Trophoblast cell (in vitro differentiated cells and primary cell): Measurements from ENCODE around the gene PLCL1.

Experiments
- DNase-seq, 2 donors: peaks; one replicate each; pipeline ENCODE4 v3.0.0-alpha.2; 2016
- H2AFZ ChIP-seq: 2 replicates; pipeline ENCODE4 v1.6.1; 2013; ENCODE audit warnings: low read length, moderate library complexity, mild to moderate bottlenecking; ENCODE audit not compliant: insufficient read depth, poor library complexity
- H2AK5ac ChIP-seq: 2 replicates; pipeline ENCODE4 v1.6.1; 2013; ENCODE audit warnings: mild to moderate bottlenecking, low read length
- H2BK120ac ChIP-seq: 2 replicates; pipeline ENCODE4 v1.6.1; 2013; ENCODE audit warnings: low read length, mild to moderate bottlenecking, moderate library complexity; ENCODE audit not compliant: insufficient read depth, poor library complexity
- H2BK12ac ChIP-seq: 2 replicates; pipeline ENCODE4 v1.6.1; 2013; ENCODE audit warnings: mild to moderate bottlenecking, low read length, moderate library complexity
- H2BK5ac ChIP-seq: 2 replicates; pipeline ENCODE4 v1.6.1; 2013; ENCODE audit warnings: low read length, low read depth, moderate library complexity, mild to moderate bottlenecking; ENCODE audit not compliant: poor library complexity
- H3K14ac ChIP-seq: 2 replicates; pipeline ENCODE4 v1.6.1; 2013; ENCODE audit warnings: mild to moderate bottlenecking, low read length
- H3K18ac ChIP-seq: 2 replicates; pipeline ENCODE4 v1.6.1; 2013; ENCODE audit warnings: mild to moderate bottlenecking, low read length
- H3K23ac ChIP-seq: 2 replicates; pipeline ENCODE4 v1.6.1; 2013; ENCODE audit warnings: low read length
- H3K27ac ChIP-seq: 2 replicates; pipeline ENCODE4 v1.5.1; 2013; ENCODE audit warnings: low read depth, mild to moderate bottlenecking, inconsistent platforms, low read length, moderate library complexity
- H3K27me3 ChIP-seq: 2 replicates; pipeline ENCODE4 v1.6.1; 2013; ENCODE audit warnings: inconsistent platforms, mild to moderate bottlenecking, low read length, moderate library complexity; ENCODE audit not compliant: insufficient read depth
- H3K36me3 ChIP-seq, 2 experiments: 1 replicate in 1 of 2; 2 replicates in 1 of 2; pipeline ENCODE4 v1.6.1; 2013; ENCODE audit warnings: low read length in 2 of 2, mild to moderate bottlenecking in 2 of 2, moderate library complexity in 1 of 2; ENCODE audit not compliant: insufficient read depth in 2 of 2, control insufficient read depth in 1 of 2
- H3K4ac ChIP-seq: 2 replicates; pipeline ENCODE4 v1.6.1; 2013; ENCODE audit warnings: low read depth, mild to moderate bottlenecking, low read length, moderate library complexity
- H3K4me1 ChIP-seq, 2 experiments: 1 replicate in 1 of 2; 2 replicates in 1 of 2; pipeline ENCODE4 v1.6.1; 2013; ENCODE audit warnings: low read length in 2 of 2, mild to moderate bottlenecking in 2 of 2, moderate library complexity in 1 of 2; ENCODE audit not compliant: insufficient read depth in 2 of 2, control insufficient read depth in 1 of 2
- H3K4me2 ChIP-seq: 2 replicates; pipeline ENCODE4 v1.6.1; 2013; ENCODE audit warnings: inconsistent platforms, mild to moderate bottlenecking, low read length, moderate library complexity
- H3K4me3 ChIP-seq: 2 replicates; pipeline ENCODE4 v1.5.1; 2013; ENCODE audit warnings: mild to moderate bottlenecking, low read depth, low read length, inconsistent platforms
- H3K79me1 ChIP-seq: one replicate; pipeline ENCODE4 v1.6.1; 2013; ENCODE audit warnings: low read length
- H3K79me2 ChIP-seq: 2 replicates; pipeline ENCODE4 v1.6.1; 2013; ENCODE audit warnings: low read length, mild to moderate bottlenecking; ENCODE audit not compliant: control insufficient read depth, insufficient read depth, poor library complexity
- H3K9ac ChIP-seq: 2 replicates; pipeline ENCODE4 v1.6.1; 2013; ENCODE audit warnings: mild to moderate bottlenecking, low read length
- H3K9me3 ChIP-seq: 2 replicates; pipeline ENCODE4 v1.6.1; 2013; ENCODE audit warnings: low read depth, mild to moderate bottlenecking, control low read depth, inconsistent platforms, low read length; ENCODE audit not compliant: insufficient read depth
- H4K12ac ChIP-seq: 2 replicates; pipeline ENCODE4 v1.6.1; 2013; ENCODE audit warnings: low read depth, mild to moderate bottlenecking, low read length, moderate library complexity
- H4K8ac ChIP-seq: 2 replicates; pipeline ENCODE4 v1.6.1; 2013; ENCODE audit warnings: low read depth, mild to moderate bottlenecking, low read length, moderate library complexity
- H4K91ac ChIP-seq: one replicate; pipeline ENCODE4 v1.6.1; 2013; ENCODE audit warnings: low read depth, mild to moderate bottlenecking, low read length, moderate library complexity
- WGBS: extraction: QIAGEN DNeasy Blood & Tissue Kit; methylation state at CpG from one replicate; pipeline ENCODE4 v1.1.7; 2013; ENCODE audit warnings: missing lambda C conversion rate; ENCODE audit not compliant: insufficient read length, insufficient coverage; ENCODE audit errors: extremely low coverage; 5-methylcytosine and 5-hydroxymethylcytosine counted together

PLCL1 gene

GRCh38 chr2:198080879-198081765 is 276.7 kb downstream of the PLCL1 start:
- H2BK5ac ChIP-seq, result no peak overlapping the region
- no peak overlapping the region for H3K4me3 ChIP-seq
- no peak overlapping the region for H2AK5ac ChIP-seq
- H2AFZ ChIP-seq, result no peak overlapping the region
- WGBS, result no CpG with 5 or more reads among the region's 2 CpGs
- no peak overlapping the region for H4K8ac ChIP-seq
- DNase-seq, result no peak
- no peak overlapping the region for H3K23ac ChIP-seq
- no peak overlapping the region for H3K4me2 ChIP-seq
- H3K79me2 ChIP-seq, result no peaks in the 10 kb centered on the region
- H3K9me3 ChIP-seq, result no peaks in the 10 kb centered on the region
- H4K12ac ChIP-seq, result no peak overlapping the region
- H3K27ac ChIP-seq, result no peak overlapping the region
- H3K14ac ChIP-seq, result no peak overlapping the region
- H3K18ac ChIP-seq, result no peak overlapping the region
- no peaks in the 10 kb centered on the region for H3K4me1 ChIP-seq
- no peak overlapping the region for H3K4ac ChIP-seq
- H3K27me3 ChIP-seq, result no peaks in the 10 kb centered on the region
- H2BK12ac ChIP-seq, result no peak overlapping the region
- no peak overlapping the region for H4K91ac ChIP-seq
- H3K9ac ChIP-seq, result no peak overlapping the region
- H2BK120ac ChIP-seq, result no peak overlapping the region
- H3K36me3 ChIP-seq, result no peaks in the 10 kb centered on the region
- H3K79me1 ChIP-seq, result no peaks in the 10 kb centered on the region

GRCh38 chr2:198084156-198084555 is 279.8 kb downstream of the PLCL1 start:
- Histone ChIP-seq H3K79me2 (no peaks in the 10 kb centered on the region), H3K36me3 (no peaks in the 10 kb centered on the region), H2AK5ac (no peak overlapping the region), H4K91ac (no peak overlapping the region), H3K27ac (no peak overlapping the region), H3K4ac (no peak overlapping the region), H4K8ac (no peak overlapping the region), H3K14ac (no peak overlapping the region), H3K9me3 (no peaks in the 10 kb centered on the region), H3K4me3 (no peak overlapping the region), H2AFZ (no peak overlapping the region), H3K79me1 (no peaks in the 10 kb centered on the region), H3K4me2 (no peak overlapping the region), H3K23ac (no peak overlapping the region), H2BK120ac (no peak overlapping the region), H3K18ac (no peak overlapping the region), H2BK5ac (no peak overlapping the region), H2BK12ac (no peak overlapping the region), H4K12ac (no peak overlapping the region), H3K27me3 (no peaks in the 10 kb centered on the region), H3K4me1 (no peaks in the 10 kb centered on the region), H3K9ac (no peak overlapping the region)
- no CpG with 5 or more reads among the region's 6 CpGs for WGBS
- DNase-seq, result no peak

GRCh38 chr2:198096002-198096401 is 291.6 kb downstream of the PLCL1 start:
- no peak overlapping the region for H3K18ac ChIP-seq
- no peak for DNase-seq
- H3K79me2 ChIP-seq, result no peaks in the 10 kb centered on the region
- no peak overlapping the region for H3K4ac ChIP-seq
- WGBS, result no CpG with 5 or more reads among the region's 2 CpGs
- no peak overlapping the region for H2AK5ac ChIP-seq
- H3K23ac ChIP-seq, result no peak overlapping the region
- H3K9me3 ChIP-seq, result no peaks in the 10 kb centered on the region
- no peak overlapping the region for H2BK12ac ChIP-seq
- H2BK5ac ChIP-seq, result no peak overlapping the region
- H3K4me3 ChIP-seq, result no peak overlapping the region
- H2AFZ ChIP-seq, result no peak overlapping the region
- H3K4me2 ChIP-seq, result no peak overlapping the region
- H3K14ac ChIP-seq, result no peak overlapping the region
- H3K4me1 ChIP-seq, result no peaks in the 10 kb centered on the region
- H3K79me1 ChIP-seq, result no peaks in the 10 kb centered on the region
- no peak overlapping the region for H3K27ac ChIP-seq
- no peaks in the 10 kb centered on the region for H3K27me3 ChIP-seq
- no peak overlapping the region for H4K12ac ChIP-seq
- no peak overlapping the region for H2BK120ac ChIP-seq
- no peak overlapping the region for H4K91ac ChIP-seq
- no peak overlapping the region for H4K8ac ChIP-seq
- H3K9ac ChIP-seq, result no peak overlapping the region
- H3K36me3 ChIP-seq, result no peaks in the 10 kb centered on the region

GRCh38 chr2:198096965-198097364 is 292.6 kb downstream of the PLCL1 start:
- H3K27me3 ChIP-seq, result no peaks in the 10 kb centered on the region
- H2BK12ac ChIP-seq, result no peak overlapping the region
- DNase-seq, result no peak
- no peak overlapping the region for H2AK5ac ChIP-seq
- no peaks in the 10 kb centered on the region for H3K9me3 ChIP-seq
- no peak overlapping the region for H3K27ac ChIP-seq
- no peak overlapping the region for H4K8ac ChIP-seq
- H3K4ac ChIP-seq, result no peak overlapping the region
- H3K36me3 ChIP-seq, result no peaks in the 10 kb centered on the region
- H4K12ac ChIP-seq, result no peak overlapping the region
- H3K4me1 ChIP-seq, result no peaks in the 10 kb centered on the region
- no peak overlapping the region for H3K14ac ChIP-seq
- H3K18ac ChIP-seq, result no peak overlapping the region
- no peaks in the 10 kb centered on the region for H3K79me2 ChIP-seq
- H3K9ac ChIP-seq, result no peak overlapping the region
- H3K4me2 ChIP-seq, result no peak overlapping the region
- no peak overlapping the region for H4K91ac ChIP-seq
- no peak overlapping the region for H2BK120ac ChIP-seq
- H2AFZ ChIP-seq, result no peak overlapping the region
- H3K23ac ChIP-seq, result no peak overlapping the region
- WGBS, result no CpG with 5 or more reads among the region's 2 CpGs
- no peaks in the 10 kb centered on the region for H3K79me1 ChIP-seq
- no peak overlapping the region for H2BK5ac ChIP-seq
- no peak overlapping the region for H3K4me3 ChIP-seq
